ENCODE data around the gene DPP3. TPM values are rescaled to one million over a fixed set of nuclear protein-coding genes. Genes with fewer than 3 reads are reported as not detected.
"Not testable (repeated sequence)": the region's sequence is repeated elsewhere in the genome, so short reads cannot be mapped to it uniquely, and the experiment has no call there.

DPP3 gene
- total and polyA plus RNA-seq, 4 donors: 10.9 to 41.0 (median 27.3) TPM

DNA sequence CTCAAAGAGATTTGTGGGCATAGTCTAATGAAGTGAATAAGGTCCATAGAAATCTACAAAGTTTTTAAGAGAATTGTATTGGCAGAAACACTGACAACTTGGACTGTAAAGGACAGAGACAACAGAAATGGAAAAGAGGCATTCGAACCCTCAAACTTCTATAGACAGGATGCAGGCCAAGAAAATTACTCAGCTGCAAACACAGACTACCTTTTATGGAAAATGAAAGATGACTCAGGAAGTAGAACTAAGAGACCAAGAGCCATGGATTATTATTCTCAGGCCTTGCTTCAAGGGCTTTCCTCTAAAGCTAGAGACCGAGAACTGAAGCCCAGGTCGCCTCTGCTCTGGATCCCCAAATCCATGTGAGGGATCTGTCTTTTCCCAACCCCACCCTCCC, 17.3 kb upstream of the DPP3 start:
- Histone ChIP-seq H3K9me3 (ENCODE audit: control insufficient read depth in 4 of 4, low read length in 3 of 4) (no peaks in the 10 kb centered on the region), H3K4me1 (ENCODE audit: control insufficient read depth in 4 of 4, insufficient read depth in 4 of 4, low read length in 3 of 4) (peaks cover 4 to 14% (median 9%) of the 10 kb centered on the region in 4 donors), H3K9ac (ENCODE audit: low read depth in 1 of 2, low read length in 2 of 2) (no peak overlapping the region), H3K27me3 (ENCODE audit: control insufficient read depth in 4 of 4, insufficient read depth in 4 of 4, low read length in 3 of 4) (no peaks in the 10 kb centered on the region), H3K27ac (ENCODE audit: low read depth in 1 of 2, low read length in 2 of 2) (no peak overlapping the region), H3K36me3 (ENCODE audit: control insufficient read depth in 4 of 4, insufficient read depth in 3 of 4, low read depth in 1 of 4, low read length in 3 of 4) (no peaks in the 10 kb centered on the region), H3K4me3 (ENCODE audit: low read depth in 1 of 3, low read length in 3 of 3) (no peak overlapping the region)
- DNase-seq (ENCODE audit: low spot score): no peak
- WGBS: 91% methylated on average over 3 of the region's 3 CpGs
- TF ChIP-seq GABPA (IDR thresholded peaks at IDR 0.05 in 1 of 2, conservative IDR thresholded peaks at IDR 0.05 in 1 of 2): no peak
- no peak for TF ChIP-seq FOXA1 (IDR thresholded peaks at IDR 0.05)
- no peak for TF ChIP-seq HNF4G (IDR thresholded peaks at IDR 0.05)
- TF ChIP-seq, protein P1, sequence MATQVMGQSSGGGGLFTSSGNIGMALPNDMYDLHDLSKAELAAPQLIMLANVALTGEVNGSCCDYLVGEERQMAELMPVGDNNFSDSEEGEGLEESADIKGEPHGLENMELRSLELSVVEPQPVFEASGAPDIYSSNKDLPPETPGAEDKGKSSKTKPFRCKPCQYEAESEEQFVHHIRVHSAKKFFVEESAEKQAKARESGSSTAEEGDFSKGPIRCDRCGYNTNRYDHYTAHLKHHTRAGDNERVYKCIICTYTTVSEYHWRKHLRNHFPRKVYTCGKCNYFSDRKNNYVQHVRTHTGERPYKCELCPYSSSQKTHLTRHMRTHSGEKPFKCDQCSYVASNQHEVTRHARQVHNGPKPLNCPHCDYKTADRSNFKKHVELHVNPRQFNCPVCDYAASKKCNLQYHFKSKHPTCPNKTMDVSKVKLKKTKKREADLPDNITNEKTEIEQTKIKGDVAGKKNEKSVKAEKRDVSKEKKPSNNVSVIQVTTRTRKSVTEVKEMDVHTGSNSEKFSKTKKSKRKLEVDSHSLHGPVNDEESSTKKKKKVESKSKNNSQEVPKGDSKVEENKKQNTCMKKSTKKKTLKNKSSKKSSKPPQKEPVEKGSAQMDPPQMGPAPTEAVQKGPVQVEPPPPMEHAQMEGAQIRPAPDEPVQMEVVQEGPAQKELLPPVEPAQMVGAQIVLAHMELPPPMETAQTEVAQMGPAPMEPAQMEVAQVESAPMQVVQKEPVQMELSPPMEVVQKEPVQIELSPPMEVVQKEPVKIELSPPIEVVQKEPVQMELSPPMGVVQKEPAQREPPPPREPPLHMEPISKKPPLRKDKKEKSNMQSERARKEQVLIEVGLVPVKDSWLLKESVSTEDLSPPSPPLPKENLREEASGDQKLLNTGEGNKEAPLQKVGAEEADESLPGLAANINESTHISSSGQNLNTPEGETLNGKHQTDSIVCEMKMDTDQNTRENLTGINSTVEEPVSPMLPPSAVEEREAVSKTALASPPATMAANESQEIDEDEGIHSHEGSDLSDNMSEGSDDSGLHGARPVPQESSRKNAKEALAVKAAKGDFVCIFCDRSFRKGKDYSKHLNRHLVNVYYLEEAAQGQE (IDR thresholded peaks at IDR 0.05): no peak
- TF ChIP-seq TAF1 (conservative IDR thresholded peaks at IDR 0.05): no peak
- no peak for TF ChIP-seq NR2F2 (IDR thresholded peaks at IDR 0.05)
- TF ChIP-seq CTCF (IDR thresholded peaks at IDR 0.05; ENCODE audit: low read depth, low read length, missing input control): no peak
- no peak for TF ChIP-seq RXRA (IDR thresholded peaks at IDR 0.05)

GRCh38 chr11:66464116-66464515, 16.1 kb upstream of the DPP3 start:
- H3K9me3 ChIP-seq (ENCODE audit: control insufficient read depth in 4 of 4, low read length in 3 of 4); H3K27ac ChIP-seq (ENCODE audit: low read depth in 1 of 2, low read length in 2 of 2); H3K4me3 ChIP-seq (ENCODE audit: low read depth in 1 of 3, low read length in 3 of 3); H3K9ac ChIP-seq (ENCODE audit: low read depth in 1 of 2, low read length in 2 of 2); DNase-seq (ENCODE audit: low spot score); H3K27me3 ChIP-seq (ENCODE audit: control insufficient read depth in 4 of 4, insufficient read depth in 4 of 4, low read length in 3 of 4); H3K36me3 ChIP-seq (ENCODE audit: control insufficient read depth in 4 of 4, insufficient read depth in 3 of 4, low read depth in 1 of 4, low read length in 3 of 4): not testable (repeated sequence)
- peaks cover 4 to 16% (median 10%) of the 10 kb centered on the region in 4 donors for H3K4me1 ChIP-seq (ENCODE audit: control insufficient read depth in 4 of 4, insufficient read depth in 4 of 4, low read length in 3 of 4)
- 87% methylated on average over 5 of the region's 5 CpGs for WGBS

DNA sequence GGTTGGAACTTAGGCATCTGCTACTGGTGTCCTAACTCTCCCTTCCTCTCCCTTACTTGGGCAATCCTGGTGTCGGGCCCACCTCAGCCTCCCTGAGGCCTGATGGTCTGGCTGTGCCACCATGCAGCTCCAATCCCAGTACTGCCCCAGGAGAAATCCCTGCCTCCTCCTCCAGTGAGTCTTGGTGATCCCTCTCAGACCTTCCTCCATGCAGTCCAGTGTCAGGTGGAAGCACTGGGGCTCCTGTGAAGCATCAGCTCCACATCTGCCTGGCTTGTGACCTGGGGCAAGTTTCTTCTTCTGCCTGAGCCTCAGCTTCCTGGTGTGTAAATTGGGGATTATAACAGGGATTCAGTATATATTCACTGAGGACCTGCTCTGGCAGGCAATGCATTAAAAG, 15.3 kb upstream of the DPP3 start:
- H3K4me1 ChIP-seq (ENCODE audit: control insufficient read depth in 4 of 4, insufficient read depth in 4 of 4, low read length in 3 of 4): peaks cover 4 to 16% (median 10%) of the 10 kb centered on the region in 4 donors
- WGBS: 95% methylated on average over 1 of the region's 1 CpG
- no peaks in the 10 kb centered on the region for H3K27me3 ChIP-seq (ENCODE audit: control insufficient read depth in 4 of 4, insufficient read depth in 4 of 4, low read length in 3 of 4)
- no peak overlapping the region for H3K4me3 ChIP-seq (ENCODE audit: low read depth in 1 of 3, low read length in 3 of 3)
- DNase-seq (ENCODE audit: low spot score): no peak
- H3K9ac ChIP-seq (ENCODE audit: low read depth in 1 of 2, low read length in 2 of 2): no peak overlapping the region
- no peaks in the 10 kb centered on the region for H3K9me3 ChIP-seq (ENCODE audit: control insufficient read depth in 4 of 4, low read length in 3 of 4)
- no peak for TF ChIP-seq FOXA1 (IDR thresholded peaks at IDR 0.05)
- no peak for TF ChIP-seq RXRA (IDR thresholded peaks at IDR 0.05)
- TF ChIP-seq, protein P2, sequence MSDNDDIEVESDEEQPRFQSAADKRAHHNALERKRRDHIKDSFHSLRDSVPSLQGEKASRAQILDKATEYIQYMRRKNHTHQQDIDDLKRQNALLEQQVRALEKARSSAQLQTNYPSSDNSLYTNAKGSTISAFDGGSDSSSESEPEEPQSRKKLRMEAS (IDR thresholded peaks at IDR 0.05): no peak
- no peak for TF ChIP-seq HNF4A (conservative IDR thresholded peaks at IDR 0.05)
- no peak for TF ChIP-seq JUND (IDR thresholded peaks at IDR 0.05)
- no peak overlapping the region for H3K27ac ChIP-seq (ENCODE audit: low read depth in 1 of 2, low read length in 2 of 2)
- no peaks in the 10 kb centered on the region for H3K36me3 ChIP-seq (ENCODE audit: control insufficient read depth in 4 of 4, insufficient read depth in 3 of 4, low read depth in 1 of 4, low read length in 3 of 4)
